ENCODE measurements around the gene LSM3.

Gene LSM3

DNA sequence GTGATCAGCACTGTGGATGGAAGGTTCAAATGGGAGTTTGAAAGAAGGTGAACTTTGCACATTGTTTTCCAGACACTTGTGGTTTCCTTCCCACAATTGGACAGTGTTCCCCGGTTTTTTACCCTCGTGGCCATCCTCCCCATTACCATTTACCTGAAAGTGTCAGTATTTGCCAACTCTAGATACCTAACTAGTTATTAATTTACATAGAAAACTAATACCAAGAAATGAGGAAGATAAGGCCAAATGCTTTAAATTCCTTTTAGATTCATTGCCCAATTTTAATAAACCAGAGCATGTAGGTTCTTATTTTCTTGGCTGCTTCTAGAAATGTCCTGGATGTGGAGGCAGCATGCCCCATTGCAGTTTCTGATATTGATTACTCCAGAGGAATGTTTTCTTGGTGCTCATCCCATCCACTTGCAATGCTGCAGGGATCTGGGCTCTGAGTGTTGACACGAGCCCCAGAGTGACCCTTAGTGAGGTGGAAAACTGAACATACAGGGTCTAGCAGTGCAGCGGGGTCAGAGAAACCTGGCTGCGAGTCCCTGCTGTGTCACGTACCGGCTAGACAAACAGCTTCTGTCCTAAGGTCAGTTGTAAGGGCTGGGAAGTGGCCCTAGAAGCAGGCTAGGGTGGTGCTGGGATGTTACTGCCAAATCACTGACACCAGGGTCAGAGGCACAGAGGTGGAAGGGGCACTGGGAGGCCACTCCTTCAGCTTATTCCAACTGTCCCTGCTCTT lies 23.5 kb downstream of the LSM3 start:
- DNase-seq, result no peak

DNA sequence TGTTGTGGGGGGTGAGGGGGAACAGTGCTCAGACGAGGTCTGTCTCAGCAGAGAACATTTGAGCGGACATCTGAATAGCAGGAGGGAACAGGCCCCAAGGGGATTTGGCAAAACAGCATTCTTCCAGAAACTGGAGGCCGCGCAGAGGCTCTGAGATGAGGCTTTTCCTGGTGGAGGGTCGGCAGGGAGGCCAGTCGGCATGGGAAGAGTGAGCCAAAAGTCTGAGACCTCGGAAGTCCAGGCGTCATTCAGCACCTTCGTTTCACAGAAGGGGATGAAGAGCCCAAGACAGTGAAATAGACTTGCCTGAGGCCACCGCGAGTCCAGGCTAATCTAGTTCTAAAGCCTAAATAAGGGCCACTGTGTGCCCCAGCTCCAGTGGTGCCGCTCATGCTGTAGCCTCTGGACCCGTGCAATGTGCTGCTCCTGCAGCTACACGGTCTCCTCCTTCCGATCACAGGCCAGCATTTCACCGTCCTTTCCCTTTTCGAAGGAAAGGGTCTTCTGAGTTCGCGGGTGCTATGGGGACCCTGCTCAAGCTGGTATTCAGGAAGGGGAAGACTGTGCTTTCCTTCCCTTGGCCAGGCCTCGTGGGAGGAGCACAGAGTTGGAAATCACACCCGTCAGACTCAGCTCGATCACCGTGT lies 24.4 kb downstream of the LSM3 start:
- DNase-seq, result no peak

DNA sequence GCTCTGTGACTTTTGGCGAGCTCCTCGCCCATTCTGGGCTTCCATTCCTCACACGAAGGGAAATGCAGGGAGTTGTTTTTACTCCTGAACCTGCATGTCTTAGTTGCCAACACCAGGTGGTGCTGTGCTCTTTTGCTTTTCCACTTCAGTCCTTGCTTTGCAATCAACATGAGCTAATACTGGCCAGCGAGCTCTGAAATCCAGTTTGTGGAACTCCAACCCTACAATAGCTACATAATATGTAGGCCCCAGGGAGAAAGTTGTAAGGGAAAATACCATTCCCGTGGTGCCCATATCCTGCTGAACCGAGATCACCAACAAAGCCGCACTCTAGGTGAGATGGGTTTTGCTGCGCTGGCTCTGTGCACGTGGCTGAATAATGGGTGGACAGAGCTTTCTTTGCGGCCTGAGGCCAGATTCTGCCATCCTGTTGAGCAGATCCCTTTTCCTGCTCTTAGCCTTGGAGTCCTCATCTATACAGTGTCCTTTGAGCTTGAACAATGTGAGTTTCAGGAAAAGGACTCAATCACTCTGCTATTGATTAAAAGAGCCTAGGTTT lies 25.0 kb downstream of the LSM3 start:
- DNase-seq, result peak; percentile 40

DNA sequence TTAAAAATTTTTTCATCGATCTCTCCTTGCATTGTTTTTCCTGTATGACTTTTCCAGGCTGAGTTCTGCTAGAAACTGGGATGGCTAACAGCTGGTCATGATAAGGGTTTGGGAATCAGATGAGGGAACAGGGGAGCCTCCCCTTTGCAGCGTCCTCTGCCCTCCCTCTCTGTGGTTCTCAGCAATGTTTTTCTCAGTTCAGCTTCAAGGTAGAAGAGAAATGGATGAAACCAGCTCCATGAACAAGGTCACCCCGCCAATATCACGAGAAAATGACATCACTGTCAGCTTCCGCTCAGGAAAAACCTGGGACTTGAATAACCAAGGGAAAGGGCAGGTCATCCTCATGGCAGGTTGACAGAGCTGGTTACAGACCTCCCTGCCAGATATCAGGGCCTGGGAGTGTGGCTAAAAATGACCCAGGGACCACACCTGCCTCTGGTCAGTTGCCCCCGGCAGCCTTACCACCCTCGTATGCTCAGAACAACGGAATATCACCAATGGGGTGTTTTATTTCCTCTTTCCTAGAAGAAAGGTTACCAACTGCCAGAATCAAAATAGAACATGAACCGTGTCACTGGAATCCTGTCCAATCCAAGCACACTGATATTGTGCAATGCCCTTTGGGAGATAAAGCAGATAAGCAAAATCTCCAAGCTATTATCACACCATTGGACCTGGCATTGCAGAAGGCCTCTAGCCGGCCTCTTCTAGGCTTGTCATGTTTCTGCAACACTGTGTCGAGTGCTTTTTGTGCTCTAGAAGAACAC lies 26.1 kb downstream of the LSM3 start:
- no peak for DNase-seq

DNA sequence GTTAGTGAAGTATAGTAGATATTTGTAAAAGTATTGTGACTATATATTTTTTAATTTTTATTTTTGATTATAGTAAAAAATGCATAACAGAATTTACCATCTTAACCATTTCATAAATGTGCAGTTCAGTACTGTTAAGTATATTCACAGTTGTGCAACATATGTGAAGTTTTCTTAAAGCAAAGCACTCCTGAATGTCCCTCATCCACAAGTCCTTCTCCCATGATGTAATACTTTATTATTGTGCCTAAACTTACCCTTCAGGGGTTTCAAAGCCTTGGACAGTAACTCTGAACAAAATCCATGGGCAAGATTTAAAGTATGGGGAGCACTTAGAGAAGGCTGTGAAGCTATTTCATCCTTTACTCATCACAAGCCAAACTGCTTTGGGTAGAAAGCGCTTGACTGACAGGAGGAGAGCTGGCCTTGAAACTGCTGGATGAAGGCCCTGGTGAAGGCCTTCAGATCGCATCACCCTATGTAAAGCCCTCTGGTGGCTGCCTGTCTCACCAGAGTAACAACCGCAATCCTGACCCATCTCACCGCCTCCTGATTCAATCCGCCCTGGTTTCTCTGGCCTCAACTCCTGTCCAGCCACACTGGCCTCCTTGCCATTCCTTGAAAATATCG lies 28.0 kb downstream of the LSM3 start:
- DNase-seq, result no peak

DNA sequence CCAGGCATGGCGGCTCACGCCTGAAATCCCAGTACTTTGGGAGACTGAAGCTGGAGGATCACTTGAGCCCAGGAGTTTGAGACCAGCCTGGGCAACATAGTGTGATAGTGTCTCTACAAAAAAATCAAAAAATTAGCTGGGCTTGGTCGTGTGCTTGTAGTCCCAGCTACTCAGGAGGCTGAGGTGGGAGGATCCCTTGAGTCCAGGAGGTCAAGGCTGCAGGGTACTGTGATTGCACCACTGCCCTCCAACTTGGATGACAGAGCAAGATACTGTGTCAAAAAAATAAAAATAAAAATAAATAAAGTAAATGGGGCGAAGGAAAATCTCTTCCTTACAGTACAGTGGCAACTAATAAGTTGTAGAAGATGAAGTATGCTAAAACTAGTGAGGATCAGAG lies 29.6 kb downstream of the LSM3 start:
- no peak for DNase-seq

DNA sequence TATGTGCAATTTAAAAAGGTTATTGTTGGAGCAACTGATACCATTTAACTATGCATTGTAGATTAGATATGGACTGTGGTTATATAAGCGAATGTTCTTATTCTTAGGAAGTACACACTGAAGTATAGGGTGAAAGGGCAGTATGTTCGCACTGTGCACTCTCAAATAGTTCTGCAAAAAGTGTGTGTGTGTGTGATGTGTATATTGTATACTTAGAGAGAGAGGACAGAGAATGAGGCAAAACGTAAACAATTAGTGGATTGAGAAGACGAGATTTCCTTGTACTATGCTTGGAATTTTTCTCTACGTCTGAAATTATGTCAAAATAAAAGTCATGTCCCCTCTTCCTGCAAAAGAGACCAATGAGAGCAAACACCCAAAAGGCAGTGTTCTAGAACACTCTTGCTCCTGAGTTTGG lies 30.4 kb downstream of the LSM3 start:
- no peak for DNase-seq

DNA sequence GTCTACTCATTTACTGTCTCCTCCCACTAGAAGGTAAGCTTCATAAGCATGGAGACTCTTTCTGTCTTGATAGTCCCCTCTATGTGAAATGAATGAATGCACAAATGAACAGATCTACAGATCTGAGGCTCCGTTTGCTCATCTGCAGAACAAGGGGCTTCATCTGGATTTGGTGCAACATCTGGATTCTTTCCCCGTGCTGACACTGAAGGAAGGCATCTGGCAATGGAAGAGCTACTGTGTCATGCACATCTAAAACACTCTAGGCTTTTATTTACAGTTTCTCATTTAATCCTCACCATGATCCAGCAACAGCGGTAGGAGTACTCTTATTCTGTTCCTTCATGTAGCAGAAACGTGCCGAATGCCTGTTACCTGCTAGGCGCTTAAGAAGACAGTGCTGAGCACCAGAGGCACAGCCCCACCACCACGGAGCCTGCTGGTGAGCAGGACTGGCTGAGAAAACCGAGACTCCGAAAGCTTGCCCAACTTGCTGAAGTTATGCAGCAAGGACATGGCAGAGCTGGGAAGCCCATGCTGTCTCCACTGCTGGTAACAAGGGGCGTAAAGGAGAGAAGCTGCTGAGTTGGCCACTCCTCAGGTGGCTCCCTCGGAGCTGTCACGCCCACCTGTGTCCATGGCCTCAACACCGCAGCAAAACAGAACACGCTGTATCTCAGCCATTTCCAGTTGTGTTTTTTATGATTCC lies 31.1 kb downstream of the LSM3 start:
- DNase-seq, result no peak

DNA sequence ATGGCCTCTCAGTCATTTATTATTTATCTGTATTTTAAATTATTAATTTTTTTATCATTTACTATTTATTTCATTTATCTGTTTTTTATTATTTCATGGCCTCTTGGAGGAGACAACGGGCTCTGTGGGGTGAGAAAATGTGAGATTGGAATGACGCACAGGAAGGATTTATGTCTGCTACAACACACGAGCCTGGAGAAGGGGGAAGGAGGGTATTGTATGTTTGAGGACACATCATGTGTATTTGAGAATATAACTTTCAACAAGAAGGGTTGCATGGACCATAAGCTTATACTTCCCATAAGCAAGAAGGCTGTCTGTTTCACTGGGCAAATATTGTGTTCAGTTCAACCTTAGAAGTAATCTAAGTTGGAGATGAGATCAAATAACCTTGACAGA lies 31.7 kb downstream of the LSM3 start:
- no peak for DNase-seq

DNA sequence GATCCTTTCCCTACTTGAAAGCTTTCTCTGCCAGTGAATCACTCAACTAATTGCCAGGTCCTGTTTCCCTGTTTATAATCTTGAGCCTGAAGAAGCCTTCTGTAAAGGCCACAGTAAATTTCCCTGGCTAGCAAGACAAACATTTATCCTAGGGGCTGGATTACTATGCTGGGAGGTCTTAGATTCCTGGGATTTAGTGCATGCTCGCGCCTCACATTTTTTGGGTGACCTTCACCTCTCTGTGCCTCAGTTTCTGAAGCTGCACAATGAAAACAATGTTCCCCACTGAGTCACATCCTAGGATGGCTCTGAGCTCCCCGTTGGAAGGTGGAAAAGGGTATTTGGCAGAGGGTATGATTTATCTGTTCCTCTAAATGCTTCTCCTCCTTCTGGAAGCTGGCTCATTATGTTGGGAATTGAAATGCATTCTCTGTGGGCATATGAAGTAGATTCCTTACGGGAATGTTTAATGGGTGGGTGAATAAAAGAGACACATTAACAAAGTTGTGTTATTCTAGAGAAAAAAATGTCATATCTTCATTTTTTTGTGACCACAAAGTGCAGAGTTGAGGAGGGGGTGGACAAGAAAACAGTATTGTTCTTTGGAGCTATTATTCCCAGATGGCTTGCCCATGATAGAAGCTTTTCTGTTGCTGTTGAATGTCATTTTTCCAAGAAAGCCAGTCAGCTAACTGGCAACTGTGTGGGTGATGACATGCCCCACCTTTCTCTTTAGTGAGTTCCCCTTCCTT lies 32.4 kb downstream of the LSM3 start:
- no peak for DNase-seq

DNA sequence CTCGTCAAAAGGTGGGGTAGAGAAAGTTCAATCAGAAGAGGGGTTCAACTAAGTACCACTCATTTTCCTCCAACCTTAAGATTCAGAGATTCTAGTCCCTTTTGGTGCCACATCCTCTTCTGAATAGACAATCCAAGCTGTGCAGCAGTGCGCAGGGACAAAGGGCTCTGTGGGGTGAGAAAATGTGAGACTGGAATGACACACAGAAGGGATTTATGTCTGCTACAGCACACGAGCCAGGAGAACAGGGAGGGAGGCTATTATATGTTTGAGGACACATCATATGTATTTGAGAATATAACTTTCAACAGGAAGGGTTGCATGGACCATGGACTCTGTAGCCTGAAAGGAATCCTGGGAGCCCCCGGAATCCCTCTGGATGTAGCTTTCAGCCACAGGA lies 33.0 kb downstream of the LSM3 start:
- no peak for DNase-seq

DNA sequence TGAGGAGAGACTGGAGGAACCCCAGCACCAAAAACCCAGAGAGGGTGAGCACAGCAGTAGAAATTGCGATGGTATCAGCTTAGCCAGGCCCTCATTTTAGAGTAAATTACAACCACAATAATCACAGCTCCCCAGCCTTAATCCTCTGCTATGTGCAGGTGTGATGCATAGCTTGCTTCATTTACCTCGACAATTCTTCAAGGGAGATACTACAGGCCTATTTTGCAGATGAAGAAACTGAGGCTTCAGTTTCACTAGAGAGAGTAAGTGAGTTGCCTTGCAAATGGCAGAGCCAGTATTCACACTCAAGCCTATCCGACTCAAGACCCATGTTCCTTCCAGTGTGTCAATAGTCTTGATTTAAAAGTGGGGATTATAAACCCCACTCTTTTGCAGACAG lies 33.4 kb downstream of the LSM3 start:
- DNase-seq, result no peak

DNA sequence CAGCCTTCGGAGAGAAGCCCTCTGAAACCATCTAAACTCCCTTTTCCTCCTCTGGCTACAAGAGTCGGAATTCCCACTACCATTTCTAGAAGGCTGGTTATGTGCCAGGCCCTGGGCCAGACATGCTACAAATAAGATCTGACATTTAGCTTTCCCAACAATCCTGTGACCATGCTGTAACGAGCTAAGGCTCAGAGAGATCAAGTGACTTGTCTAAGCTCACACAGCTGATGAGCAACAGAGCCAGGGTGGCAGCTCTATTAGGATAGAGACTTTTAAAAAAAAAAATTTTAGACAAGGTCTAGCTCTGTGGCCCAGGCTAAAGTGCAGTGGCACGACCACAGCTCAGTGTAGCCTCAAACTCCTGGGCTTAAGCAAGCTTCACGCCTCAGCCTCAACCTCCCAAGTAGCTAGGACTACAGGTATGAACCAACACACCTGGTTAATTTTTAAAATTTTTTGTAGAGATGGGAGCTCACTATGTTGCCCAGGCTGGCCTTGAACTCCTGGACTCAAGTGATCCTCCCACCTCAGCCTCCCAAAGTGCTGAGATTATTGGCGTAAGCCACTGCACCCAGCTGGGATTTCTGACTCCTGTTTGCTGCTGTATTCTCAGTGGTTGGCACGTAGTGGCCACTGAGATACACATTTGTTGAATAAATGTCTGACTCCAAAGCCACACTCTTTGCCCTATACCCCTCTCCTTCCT lies 34.6 kb downstream of the LSM3 start:
- no peak for DNase-seq

DNA sequence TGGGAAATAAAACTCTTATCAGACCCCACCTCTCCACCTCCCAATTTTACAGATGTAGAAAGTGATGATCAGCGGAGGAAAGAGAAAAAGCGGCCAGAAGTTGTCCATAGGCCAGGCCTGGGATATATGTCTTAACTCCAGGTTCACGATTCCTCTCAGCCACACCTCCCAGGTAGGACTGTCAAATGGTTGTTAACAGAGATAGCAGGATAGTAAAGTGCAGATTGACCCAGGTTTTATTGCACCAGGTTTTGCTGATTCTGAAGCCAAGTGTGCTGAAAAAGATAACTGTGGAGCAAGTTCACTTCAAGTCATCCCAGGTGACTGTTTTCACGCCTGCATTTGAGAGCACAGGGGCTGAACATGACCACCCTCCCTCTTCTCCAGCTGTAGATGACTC lies 36.1 kb downstream of the LSM3 start:
- DNase-seq, result no peak

DNA sequence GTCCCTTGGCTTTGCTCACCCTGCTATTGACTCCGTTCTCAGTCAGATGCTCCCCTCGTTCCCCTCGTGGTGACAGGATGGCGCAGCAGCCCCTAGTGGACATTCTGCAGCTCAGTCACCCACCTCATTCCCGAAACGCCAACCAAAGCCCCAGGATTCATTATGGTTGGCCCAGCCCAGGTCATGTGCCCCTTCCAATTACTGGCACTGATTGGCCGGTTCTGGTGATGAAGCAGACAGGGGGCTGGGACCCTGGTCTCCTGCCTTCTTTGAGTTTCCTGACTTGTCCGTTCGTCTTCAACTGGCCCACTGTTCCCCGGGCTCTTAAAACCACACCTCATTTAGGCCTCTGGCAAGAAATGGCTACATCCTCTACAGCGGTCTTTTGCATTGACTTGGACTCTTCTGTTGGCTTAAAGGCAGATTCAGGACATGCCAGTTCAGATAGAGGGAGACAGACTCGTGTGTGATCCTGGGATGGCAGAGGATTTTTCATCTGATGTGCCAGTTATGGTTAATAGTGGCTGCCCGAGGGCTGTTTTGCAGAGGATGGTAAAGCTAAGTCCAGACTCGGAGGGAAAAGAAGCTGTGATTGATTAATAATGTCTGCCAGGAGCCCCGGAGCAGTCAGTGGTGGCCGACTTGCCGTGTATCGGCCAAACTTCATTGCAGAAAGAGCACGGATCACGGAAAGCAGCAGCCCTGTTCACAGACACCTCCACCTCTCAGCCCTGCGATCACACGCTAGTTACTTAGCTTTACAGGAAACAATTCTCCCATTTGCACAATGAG lies 37.8 kb downstream of the LSM3 start:
- no peak for DNase-seq

DNA sequence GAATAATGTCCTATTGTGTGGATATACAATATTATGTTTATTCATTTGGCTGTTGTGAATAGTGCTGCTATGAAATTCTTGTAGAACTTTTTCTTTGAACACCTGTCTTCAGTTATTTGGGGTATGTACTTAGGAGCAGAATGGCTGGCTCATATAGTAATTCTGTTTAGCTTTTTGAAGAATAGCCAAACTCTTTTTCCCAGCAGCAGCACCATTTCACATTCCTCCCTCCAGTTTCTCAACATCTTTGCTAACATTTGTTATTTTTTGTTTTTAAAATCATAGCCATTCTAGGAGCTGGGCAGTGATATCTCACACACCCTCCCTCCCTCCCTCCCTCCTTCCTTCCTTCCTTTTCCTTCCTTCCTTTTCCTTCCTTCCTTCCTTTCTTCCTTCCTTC lies 39.7 kb downstream of the LSM3 start:
- no peak for DNase-seq

DNA sequence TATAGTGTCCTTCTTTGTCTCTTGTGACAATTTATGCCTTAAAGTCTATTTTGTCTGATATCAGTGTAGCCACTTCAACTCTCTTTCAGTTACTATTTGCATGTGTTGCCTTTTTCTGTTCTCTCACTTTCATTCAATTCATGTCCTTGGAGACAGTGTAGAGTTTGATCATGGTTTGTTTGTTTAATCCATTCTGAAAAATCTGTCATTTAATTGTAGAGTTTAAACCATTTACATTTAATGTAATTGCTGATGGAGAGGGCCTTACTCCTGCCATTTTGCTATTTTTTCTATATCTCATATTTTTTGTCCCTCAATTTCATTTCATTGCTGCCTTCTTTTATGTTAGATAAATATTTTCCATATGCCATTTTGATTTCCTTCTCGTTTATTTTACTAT lies 42.3 kb downstream of the LSM3 start:
- DNase-seq, result no peak

DNA sequence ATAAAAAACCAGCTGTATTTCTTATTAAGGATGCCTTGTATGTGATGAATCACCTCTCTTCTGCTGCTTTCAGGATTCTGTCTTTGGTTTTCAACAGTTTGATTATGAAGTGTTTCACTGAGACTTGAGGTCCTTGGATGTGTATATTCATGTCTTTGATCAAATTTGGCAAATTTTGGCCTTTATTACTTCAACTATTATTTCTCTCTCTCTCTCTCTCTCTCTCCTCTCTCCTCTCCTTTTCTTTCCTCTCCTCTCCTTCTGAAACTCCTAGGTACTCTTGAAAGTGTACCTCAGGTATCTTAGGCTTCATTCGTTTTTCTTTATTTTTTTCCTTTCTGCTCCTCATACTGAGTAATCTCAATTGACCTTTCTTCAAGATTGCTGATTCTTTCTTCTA lies 43.3 kb downstream of the LSM3 start:
- no peak for DNase-seq

DNA sequence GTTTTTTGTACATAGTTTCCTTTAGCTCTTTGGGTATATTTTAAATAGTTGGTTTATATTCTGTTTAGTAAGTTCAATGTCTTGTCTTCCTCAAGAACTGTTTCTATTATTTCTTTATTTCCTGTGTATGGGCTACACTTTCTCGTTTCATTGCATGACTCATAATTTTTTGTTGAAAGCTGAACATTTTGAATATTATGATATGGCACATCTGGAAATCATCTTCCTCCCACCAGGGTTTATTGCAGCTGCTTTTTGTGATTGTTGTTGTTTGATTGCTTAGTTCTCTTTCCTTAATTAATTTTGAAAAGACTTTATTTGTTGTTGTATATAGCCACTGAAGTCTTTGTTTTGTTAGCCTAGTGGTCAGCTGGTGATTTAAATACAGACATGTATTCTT lies 43.8 kb downstream of the LSM3 start:
- no peak for DNase-seq

DNA sequence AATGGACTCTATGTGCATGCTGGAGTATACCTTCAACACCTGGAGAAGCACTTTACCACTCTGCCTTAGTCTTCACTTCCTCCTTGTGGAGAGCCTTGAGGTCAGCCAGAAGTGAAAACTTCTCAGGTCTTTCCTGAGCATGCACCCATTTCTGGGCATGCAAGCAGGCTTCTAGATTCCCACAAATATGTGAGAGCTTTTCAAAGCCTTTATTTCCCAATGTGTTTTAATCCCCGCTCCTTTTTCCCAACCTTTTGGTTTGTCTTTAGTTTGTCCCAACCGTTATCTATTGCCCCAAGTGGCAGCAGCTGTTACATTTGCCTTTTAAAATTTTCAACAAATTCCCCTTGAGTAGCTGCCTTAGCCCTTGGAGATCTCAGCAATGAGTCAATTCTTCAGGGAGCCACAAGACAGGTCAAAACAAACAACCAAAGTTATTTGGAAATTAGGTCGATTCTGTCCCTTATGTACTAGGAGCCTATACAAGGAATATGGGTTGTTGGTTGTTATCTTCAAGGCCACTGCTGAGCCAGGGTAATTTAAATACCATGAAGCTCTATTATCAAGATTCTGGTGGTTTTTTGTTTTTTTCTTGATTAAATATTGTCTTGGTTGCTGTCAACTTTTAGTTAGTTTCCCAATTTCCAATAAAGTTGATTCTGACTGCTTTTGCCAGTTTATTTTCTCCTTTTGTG lies 44.4 kb downstream of the LSM3 start:
- DNase-seq, result no peak

All from SHP77 treated with DMSO at 0.1 percent for 48 hours (cell line).